ENCODE data around the gene CHI3L1.

The CHI3L1 gene

DNA sequence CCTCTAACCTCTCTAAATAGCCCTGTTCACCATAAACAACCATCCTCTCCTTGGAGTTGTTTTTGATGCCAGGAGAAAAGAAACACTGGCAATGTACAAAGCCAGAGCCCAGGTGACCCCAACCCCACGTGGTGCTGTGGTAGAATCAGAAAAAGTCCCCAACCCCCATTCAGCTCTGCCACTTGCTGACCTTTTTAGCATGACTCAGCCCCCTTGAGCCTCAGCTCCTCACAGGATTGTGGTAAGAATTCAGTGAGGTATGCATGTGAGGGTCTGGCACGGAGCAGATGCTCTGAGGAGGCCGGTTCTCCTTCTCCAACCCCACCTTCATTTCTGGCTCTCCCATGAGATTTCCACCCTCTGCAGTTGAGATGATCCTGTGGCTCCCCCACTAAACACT, 11.1 kb upstream of the CHI3L1 start:
- TF ChIP-seq, protein P1, sequence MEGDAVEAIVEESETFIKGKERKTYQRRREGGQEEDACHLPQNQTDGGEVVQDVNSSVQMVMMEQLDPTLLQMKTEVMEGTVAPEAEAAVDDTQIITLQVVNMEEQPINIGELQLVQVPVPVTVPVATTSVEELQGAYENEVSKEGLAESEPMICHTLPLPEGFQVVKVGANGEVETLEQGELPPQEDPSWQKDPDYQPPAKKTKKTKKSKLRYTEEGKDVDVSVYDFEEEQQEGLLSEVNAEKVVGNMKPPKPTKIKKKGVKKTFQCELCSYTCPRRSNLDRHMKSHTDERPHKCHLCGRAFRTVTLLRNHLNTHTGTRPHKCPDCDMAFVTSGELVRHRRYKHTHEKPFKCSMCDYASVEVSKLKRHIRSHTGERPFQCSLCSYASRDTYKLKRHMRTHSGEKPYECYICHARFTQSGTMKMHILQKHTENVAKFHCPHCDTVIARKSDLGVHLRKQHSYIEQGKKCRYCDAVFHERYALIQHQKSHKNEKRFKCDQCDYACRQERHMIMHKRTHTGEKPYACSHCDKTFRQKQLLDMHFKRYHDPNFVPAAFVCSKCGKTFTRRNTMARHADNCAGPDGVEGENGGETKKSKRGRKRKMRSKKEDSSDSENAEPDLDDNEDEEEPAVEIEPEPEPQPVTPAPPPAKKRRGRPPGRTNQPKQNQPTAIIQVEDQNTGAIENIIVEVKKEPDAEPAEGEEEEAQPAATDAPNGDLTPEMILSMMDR (IDR thresholded peaks at IDR 0.05; ENCODE audit: extremely low read depth, missing control alignments) = no peak
- no peak for DNase-seq (ENCODE audit: low spot score)

DNA sequence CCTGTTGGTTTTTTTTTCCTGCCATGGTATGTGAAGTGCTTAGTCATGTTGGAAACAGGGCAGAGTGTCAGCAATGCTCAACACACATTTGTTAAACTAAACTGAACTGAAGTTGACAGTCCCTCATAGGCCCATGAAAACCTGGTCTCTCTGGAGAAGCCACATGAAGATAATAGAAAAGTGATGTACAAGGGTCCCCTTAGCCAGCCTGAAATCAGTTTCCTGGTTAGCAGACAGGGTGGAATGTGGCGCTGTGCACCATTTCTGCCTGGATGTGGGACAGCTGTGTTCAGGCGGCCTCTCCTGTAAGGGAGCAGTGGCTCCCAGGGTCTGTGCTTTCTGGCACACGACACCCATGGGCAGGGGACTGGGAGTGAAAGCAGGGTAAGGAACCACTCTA, 9.9 kb upstream of the CHI3L1 start:
- TF ChIP-seq, protein P1 (IDR thresholded peaks at IDR 0.05; ENCODE audit: extremely low read depth, missing control alignments) = no peak
- DNase-seq (ENCODE audit: low spot score) = no peak

GRCh38 chr1:203190949-203191348, 4.4 kb upstream of the CHI3L1 start:
- no peak for DNase-seq (ENCODE audit: low spot score)
- TF ChIP-seq, protein P1 (IDR thresholded peaks at IDR 0.05; ENCODE audit: extremely low read depth, missing control alignments) = no peak

DNA sequence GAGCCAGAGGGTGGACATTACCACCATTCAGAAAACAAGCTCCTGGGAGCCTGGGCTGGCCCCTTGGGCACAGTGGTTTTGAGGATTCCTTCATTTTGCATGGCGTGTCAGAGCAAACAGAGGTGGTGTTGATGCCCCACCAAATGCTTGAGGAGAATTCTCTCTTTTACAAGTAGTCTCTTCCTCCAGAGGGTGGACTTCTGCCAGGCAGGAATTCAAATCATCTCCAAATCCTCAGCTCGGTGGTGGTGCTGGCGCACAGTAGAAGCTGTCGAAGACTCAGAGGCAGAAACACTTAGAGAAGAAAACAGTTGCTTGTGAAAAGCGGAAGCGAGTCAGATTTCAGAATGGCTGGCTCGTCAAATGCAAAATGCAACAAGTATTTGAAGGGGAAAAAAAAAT, 3.4 kb upstream of the CHI3L1 start:
- TF ChIP-seq, protein P1 (IDR thresholded peaks at IDR 0.05; ENCODE audit: extremely low read depth, missing control alignments) = no peak
- DNase-seq (ENCODE audit: low spot score) = no peak

DNA sequence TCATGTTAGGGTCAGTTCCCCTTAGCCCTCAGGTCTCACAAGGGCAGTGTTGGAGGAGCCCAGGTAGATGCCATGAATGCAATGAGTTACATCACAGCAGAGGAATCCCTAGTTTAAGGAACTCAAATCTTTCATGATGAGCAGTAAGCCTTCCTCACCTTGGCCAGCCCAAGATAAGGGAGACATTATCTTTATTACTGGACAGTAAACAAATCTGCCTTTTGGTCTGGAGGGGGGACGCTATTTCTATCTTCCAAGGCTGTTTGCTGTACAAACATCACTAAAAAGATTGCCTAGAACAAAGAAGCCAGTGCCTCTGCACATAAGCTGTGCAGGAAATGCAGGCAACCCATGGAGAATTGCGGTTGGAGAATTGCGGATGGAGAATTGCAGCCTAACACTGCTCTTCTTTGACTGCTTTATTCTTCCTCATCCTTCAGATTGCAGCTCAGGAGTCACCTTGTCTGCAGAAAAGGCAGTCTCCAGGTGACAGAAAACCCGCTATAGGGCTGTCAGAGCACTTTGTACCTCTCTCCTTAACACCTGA, 2.3 kb upstream of the CHI3L1 start:
- DNase-seq (ENCODE audit: low spot score) = no peak
- TF ChIP-seq, protein P1 (IDR thresholded peaks at IDR 0.05; ENCODE audit: extremely low read depth, missing control alignments) = no peak

DNA sequence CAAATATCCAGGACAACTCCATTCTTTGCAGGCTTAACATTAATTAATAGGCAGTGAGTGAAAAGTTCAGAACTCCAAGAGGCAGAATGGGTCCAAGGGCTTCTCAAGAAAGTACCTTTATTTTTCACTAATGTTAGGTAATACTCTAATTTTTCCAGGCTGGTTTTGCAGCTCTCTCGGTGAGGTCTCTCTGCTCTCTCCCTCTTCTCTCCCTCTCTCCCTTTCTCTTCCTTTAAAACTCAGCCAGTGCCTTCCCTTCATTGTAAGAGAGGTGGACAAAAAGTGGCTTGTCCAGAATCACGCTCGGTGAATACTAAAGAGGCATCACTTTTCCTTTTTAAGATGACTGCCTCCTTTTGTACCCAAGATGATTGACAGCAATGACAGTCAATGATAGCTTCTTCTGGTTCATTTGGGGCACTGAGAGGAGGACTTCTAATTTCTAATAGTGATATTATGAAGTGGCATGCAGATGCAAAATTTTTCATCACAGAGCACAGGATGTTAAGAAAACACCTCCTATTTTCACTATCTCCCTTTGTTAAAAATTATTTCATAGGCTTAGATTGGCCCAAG, 1.3 kb upstream of the CHI3L1 start:
- TF ChIP-seq, protein P1 (IDR thresholded peaks at IDR 0.05; ENCODE audit: extremely low read depth, missing control alignments) = no peak

GRCh38 chr1:203187304-203187685, 791 bp upstream of the CHI3L1 start:
- no peak for DNase-seq (ENCODE audit: low spot score)
- TF ChIP-seq, protein P1 (IDR thresholded peaks at IDR 0.05; ENCODE audit: extremely low read depth, missing control alignments) = no peak

More for the DNA sequence above, 1.3 kb upstream of the CHI3L1 start:
- no peak for DNase-seq (ENCODE audit: low spot score)

Data from GM20000 (cell line).